MM.1S (cell line): ENCODE measurements around the gene PIGZ.

Experiments
- DNase-seq: peaks from one replicate; pipeline ENCODE4 v3.0.0-alpha.2; 2015
- H2AFZ ChIP-seq: fragments of 300-600 bp; sonication (generic); 2 replicates; pipeline ENCODE4 v1.6.0; 2016; ENCODE audit warnings: antibody characterized with exemption, low read length
- H3F3A ChIP-seq: fragments of 300-600 bp; sonication (generic); 2 replicates; pipeline ENCODE4 v1.6.1; 2016; ENCODE audit warnings: mild to moderate bottlenecking, antibody characterized with exemption, low read length, moderate library complexity, mixed read lengths; ENCODE audit not compliant: insufficient read depth
- H3K27ac ChIP-seq: fragments of 300-600 bp; sonication (generic); 2 replicates; pipeline ENCODE4 v1.5.1; 2016; ENCODE audit warnings: mild to moderate bottlenecking, low read length
- H3K27me3 ChIP-seq: fragments of 300-600 bp; sonication (generic); replicated peaks from 2 replicates; pipeline ENCODE4 v1.6.0; 2016; ENCODE audit warnings: low read length; ENCODE audit not compliant: insufficient read depth
- H3K36me3 ChIP-seq: fragments of 300-600 bp; sonication (generic); replicated peaks from 2 replicates; pipeline ENCODE4 v1.6.1; 2016; ENCODE audit warnings: mild to moderate bottlenecking, low read length, mixed read lengths; ENCODE audit not compliant: insufficient read depth
- H3K4me1 ChIP-seq: fragments of 300-600 bp; sonication (generic); 2 replicates; pipeline ENCODE4 v1.6.1; 2016; ENCODE audit warnings: low read length, mixed read lengths
- H3K4me2 ChIP-seq: fragments of 300-600 bp; sonication (generic); 2 replicates; pipeline ENCODE4 v1.6.0; 2016; ENCODE audit warnings: low read depth, low read length
- H3K4me3 ChIP-seq: fragments of 300-600 bp; sonication (generic); 2 replicates; pipeline ENCODE4 v1.5.1; 2016; ENCODE audit warnings: low read length, mixed read lengths
- H3K79me2 ChIP-seq: fragments of 300-600 bp; sonication (generic); 2 replicates; pipeline ENCODE4 v1.6.1; 2016; ENCODE audit warnings: mixed run types, low read length, mixed read lengths
- H3K9ac ChIP-seq: fragments of 300-600 bp; sonication (generic); 2 replicates; pipeline ENCODE4 v1.6.1; 2016; ENCODE audit warnings: low read length, mixed read lengths
- H3K9me2 ChIP-seq: fragments of 300-600 bp; sonication (generic); replicated peaks from 2 replicates; pipeline ENCODE4 v1.6.1; 2016; ENCODE audit warnings: mild to moderate bottlenecking, low read length, mixed read lengths; ENCODE audit not compliant: insufficient read depth
- H3K9me3 ChIP-seq: fragments of 300-600 bp; sonication (generic); replicated peaks from 2 replicates; pipeline ENCODE4 v1.6.1; 2016; ENCODE audit warnings: mild to moderate bottlenecking, low read length, mixed read lengths; ENCODE audit not compliant: insufficient read depth
- H4K20me1 ChIP-seq: fragments of 300-600 bp; sonication (generic); 2 replicates; pipeline ENCODE4 v1.6.1; 2016; ENCODE audit warnings: mild to moderate bottlenecking, low read length, moderate library complexity, mixed read lengths; ENCODE audit not compliant: insufficient read depth
- EZH2 ChIP-seq: fragments of 300-600 bp; sonication (generic); optimal IDR thresholded peaks from 2 replicates; pipeline ENCODE3; 2017; ENCODE audit warnings: low read depth, mild to moderate bottlenecking, antibody characterized with exemption, low read length, mixed read lengths
- EZH2phosphoT487 ChIP-seq: fragments of 300-600 bp; sonication (generic); IDR thresholded peaks from 2 replicates; pipeline ENCODE4 v1.6.1; 2018; ENCODE audit warnings: antibody characterized with exemption, low read length
- TF ChIP-seq, protein P1 (sequence below): fragments of 300-600 bp; sonication (generic); IDR thresholded peaks from 2 replicates; pipeline ENCODE4 v1.5.1; 2016; ENCODE audit warnings: antibody characterized with exemption, low read length, mixed read lengths

The PIGZ gene

DNA sequence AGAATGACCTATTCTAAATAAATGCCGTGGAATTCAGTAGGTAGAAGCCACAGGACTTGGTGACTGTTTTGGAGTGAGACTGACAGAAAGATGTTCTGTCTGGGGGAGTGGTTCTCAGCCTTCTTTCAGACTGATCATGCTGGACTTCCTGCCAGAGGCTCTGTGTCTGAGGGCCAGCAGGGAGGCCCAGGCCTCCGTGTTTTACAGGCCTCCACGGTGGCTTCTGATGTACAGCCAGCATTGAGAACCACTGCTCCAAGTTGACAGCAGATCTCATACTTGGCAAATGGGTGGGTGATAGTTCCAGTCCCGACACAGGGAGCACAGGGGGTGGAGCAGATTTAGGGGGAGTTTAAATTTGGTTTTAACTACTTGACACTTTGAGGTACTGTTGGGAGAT is 6.7 kb upstream of the PIGZ start:
- no peaks in the 10 kb centered on the region for H3K9me3 ChIP-seq
- no peak overlapping the region for H3K4me3 ChIP-seq
- H3K36me3 ChIP-seq, result no peaks in the 10 kb centered on the region
- peaks cover 8% of the 10 kb centered on the region; the same call in 1 of the 2 replicates for H3K27me3 ChIP-seq
- no peak for DNase-seq
- no peaks in the 10 kb centered on the region for H3K4me1 ChIP-seq
- no peaks in the 10 kb centered on the region for H4K20me1 ChIP-seq
- no peak overlapping the region for H2AFZ ChIP-seq
- H3K9ac ChIP-seq, result no peak overlapping the region
- TF ChIP-seq EZH2phosphoT487, result no peak
- no peak for TF ChIP-seq EZH2
- TF ChIP-seq, protein P1, sequence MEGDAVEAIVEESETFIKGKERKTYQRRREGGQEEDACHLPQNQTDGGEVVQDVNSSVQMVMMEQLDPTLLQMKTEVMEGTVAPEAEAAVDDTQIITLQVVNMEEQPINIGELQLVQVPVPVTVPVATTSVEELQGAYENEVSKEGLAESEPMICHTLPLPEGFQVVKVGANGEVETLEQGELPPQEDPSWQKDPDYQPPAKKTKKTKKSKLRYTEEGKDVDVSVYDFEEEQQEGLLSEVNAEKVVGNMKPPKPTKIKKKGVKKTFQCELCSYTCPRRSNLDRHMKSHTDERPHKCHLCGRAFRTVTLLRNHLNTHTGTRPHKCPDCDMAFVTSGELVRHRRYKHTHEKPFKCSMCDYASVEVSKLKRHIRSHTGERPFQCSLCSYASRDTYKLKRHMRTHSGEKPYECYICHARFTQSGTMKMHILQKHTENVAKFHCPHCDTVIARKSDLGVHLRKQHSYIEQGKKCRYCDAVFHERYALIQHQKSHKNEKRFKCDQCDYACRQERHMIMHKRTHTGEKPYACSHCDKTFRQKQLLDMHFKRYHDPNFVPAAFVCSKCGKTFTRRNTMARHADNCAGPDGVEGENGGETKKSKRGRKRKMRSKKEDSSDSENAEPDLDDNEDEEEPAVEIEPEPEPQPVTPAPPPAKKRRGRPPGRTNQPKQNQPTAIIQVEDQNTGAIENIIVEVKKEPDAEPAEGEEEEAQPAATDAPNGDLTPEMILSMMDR, result no peak
- no peak overlapping the region for H3K27ac ChIP-seq
- H3F3A ChIP-seq, result no peaks in the 10 kb centered on the region
- H3K79me2 ChIP-seq, result no peaks in the 10 kb centered on the region
- H3K9me2 ChIP-seq, result no peaks in the 10 kb centered on the region
- no peak overlapping the region for H3K4me2 ChIP-seq

DNA sequence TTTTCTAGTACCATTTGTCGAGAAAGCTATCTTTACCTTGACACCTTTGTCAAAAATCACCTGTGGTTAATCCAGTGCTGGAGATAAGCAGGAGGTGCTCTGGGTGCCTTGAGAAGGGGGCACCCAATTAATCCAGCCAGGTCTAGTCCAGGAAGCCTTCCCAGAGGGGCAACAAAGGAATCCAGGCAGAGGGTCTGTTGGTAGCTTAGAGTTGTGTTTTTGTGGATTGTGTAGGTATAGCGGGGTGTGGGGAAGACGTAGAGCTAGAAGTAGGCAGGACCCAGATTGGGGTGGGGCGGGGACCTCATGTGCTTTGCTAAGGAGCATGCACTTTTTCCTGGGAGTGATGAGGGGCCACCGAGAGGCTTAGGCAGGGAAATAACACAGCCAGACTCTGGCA is 6.0 kb upstream of the PIGZ start:
- Histone ChIP-seq H3K9ac (no peak overlapping the region), H3K79me2 (no peaks in the 10 kb centered on the region), H2AFZ (no peak overlapping the region), H3K4me3 (no peak overlapping the region), H3K9me2 (no peaks in the 10 kb centered on the region), H3F3A (no peaks in the 10 kb centered on the region), H3K9me3 (no peaks in the 10 kb centered on the region), H3K27ac (no peak overlapping the region), H3K27me3 (peaks cover 12% of the 10 kb centered on the region; the same call in 1 of the 2 replicates), H3K4me2 (no peak overlapping the region), H3K36me3 (no peaks in the 10 kb centered on the region), H3K4me1 (no peaks in the 10 kb centered on the region), H4K20me1 (no peaks in the 10 kb centered on the region)
- no peak for TF ChIP-seq EZH2
- TF ChIP-seq EZH2phosphoT487, result no peak
- TF ChIP-seq, protein P1, result no peak
- no peak for DNase-seq

DNA sequence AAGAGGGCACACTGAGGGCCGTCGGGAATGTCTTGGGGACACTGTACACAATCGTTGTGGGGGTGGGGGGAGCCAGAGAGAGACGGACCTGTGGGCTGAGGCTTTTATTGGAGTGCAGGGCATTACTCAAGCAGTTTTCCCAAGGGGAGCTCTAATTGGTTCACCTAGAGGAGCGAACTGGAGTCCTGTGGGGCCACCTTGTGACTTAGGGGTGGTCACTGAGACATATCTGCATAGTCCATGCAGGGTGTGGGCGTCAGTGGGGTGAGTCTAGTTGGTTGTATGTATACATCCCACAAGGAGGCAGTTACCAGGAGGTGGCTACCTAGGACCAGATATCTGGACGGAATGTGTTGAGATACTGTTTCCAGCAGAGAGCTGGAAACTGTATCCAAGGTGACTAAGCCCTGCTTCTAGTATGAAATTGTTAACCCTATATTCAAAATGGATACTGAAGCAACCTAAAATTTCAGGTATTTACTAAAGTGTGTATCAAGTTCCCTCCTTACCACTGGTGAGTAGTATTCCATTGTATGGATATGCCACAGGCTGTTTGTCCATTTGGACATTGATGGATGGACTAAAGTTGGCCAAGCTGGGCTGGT is 2.6 kb upstream of the PIGZ start:
- DNase-seq, result no peak
- Histone ChIP-seq H3K4me3 (no peak overlapping the region), H3K27ac (no peak overlapping the region), H3K79me2 (no peaks in the 10 kb centered on the region), H3K9me2 (no peaks in the 10 kb centered on the region), H3K9me3 (no peaks in the 10 kb centered on the region), H3K27me3 (peaks cover 12% of the 10 kb centered on the region; the same call in 1 of the 2 replicates), H3K9ac (no peak overlapping the region), H3K4me1 (0 out of 2 replicates have a peak, but pooled peaks cover 6% of the 10 kb centered on the region), H4K20me1 (no peaks in the 10 kb centered on the region), H3K4me2 (no peak overlapping the region), H3F3A (no peaks in the 10 kb centered on the region), H3K36me3 (no peaks in the 10 kb centered on the region), H2AFZ (no peak overlapping the region)
- TF ChIP-seq EZH2phosphoT487, result no peak
- TF ChIP-seq EZH2, result no peak
- TF ChIP-seq, protein P1, result no peak
